Omental fat pad (tissue), 4 donors: ENCODE results near the gene ITGA2B. TPM values are rescaled to one million over a fixed set of nuclear protein-coding genes. Genes with fewer than 3 reads are reported as not detected.

Experiments used
- ATAC-seq: fragments of 150-250 bp; one replicate; pipeline ENCODE4 v1.9.1; 2016; ENCODE audit warnings: mild to moderate bottlenecking, moderate library complexity; ENCODE audit not compliant: low FRiP score
- DNase-seq: peaks from one replicate; pipeline ENCODE4 v3.0.0-alpha.2; 2019; ENCODE audit warnings: low spot score
- total RNA-seq, 4 donors: library from RNA; depleted of rRNA; stranded (reverse); fragments of >200 nt; gene quantifications; one replicate each; pipeline ENCODE4 v1.1.0, GENCODE V29; 2016
- TF ChIP-seq, protein P1 (sequence below), 3 donors: fragments of 450-650 bp; IDR thresholded peaks; one replicate each; pipeline ENCODE4 v1.5.1; 2016 to 2017; ENCODE audit warnings: antibody characterized with exemption in 3 of 3, mild to moderate bottlenecking in 3 of 3, moderate library complexity in 2 of 3

ITGA2B gene
- total RNA-seq, 4 donors from 2014 or later: 0.72 to 1.6 (median 1.0) TPM

DNA sequence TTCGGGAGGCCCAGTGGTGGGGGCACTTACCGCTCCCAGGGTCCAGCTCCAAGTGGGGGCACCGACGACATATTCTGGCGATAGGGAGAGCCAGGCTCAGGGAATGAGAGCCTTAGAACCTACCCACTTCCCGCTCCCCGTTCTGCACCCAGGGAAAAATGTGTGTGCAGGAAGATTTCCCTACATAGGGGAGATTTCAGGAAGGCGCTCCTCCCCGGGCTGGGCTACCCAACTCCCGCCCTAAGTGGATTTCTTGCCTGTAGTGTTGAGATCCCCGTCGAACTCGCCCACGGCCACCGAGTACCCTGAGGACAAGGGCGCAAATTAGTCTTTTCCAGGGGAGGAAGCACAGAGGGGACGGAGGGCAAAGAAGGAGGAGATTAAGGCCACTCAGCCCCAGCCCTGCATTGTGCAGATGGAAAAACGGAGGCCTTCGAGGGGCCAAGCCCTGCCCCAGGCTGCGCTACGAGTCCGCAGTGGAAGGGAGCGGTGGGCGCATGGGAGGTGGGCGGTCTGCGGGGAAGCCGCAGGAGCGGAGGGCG, 5.1 kb downstream of the ITGA2B start:
- TF ChIP-seq, protein P1, sequence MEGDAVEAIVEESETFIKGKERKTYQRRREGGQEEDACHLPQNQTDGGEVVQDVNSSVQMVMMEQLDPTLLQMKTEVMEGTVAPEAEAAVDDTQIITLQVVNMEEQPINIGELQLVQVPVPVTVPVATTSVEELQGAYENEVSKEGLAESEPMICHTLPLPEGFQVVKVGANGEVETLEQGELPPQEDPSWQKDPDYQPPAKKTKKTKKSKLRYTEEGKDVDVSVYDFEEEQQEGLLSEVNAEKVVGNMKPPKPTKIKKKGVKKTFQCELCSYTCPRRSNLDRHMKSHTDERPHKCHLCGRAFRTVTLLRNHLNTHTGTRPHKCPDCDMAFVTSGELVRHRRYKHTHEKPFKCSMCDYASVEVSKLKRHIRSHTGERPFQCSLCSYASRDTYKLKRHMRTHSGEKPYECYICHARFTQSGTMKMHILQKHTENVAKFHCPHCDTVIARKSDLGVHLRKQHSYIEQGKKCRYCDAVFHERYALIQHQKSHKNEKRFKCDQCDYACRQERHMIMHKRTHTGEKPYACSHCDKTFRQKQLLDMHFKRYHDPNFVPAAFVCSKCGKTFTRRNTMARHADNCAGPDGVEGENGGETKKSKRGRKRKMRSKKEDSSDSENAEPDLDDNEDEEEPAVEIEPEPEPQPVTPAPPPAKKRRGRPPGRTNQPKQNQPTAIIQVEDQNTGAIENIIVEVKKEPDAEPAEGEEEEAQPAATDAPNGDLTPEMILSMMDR (IDR thresholded peaks at IDR 0.05): no peak
- ATAC-seq: no peak
- no peak for DNase-seq

DNA sequence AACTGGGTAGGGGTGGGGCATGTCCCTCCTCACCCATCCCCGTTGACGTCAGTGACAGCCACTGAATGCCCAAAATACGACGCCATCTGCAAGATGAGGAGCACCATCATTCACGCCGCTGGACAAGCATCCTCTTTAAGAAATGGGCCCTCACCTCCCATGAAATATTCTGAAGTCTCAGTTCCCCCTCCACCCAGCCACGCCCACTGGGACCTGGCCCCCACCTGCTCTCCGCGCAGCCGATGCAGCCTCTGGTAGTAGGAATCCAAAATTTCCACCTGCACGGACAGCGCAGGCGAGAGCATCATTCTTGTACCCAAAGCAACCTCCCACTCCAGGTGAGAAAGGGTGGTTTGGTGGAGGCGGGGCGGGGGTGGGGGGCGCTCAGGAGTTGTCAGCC, 5.6 kb downstream of the ITGA2B start:
- DNase-seq: no peak
- TF ChIP-seq, protein P1 (IDR thresholded peaks at IDR 0.05): no peak
- no peak for ATAC-seq

- ATAC-seq (no peak), DNase-seq (no peak)
- TF ChIP-seq, protein P1 (IDR thresholded peaks at IDR 0.05): no peak
Observed at GRCh38 chr17:44383363-44383762, 6.1 kb downstream of the ITGA2B start.

DNA sequence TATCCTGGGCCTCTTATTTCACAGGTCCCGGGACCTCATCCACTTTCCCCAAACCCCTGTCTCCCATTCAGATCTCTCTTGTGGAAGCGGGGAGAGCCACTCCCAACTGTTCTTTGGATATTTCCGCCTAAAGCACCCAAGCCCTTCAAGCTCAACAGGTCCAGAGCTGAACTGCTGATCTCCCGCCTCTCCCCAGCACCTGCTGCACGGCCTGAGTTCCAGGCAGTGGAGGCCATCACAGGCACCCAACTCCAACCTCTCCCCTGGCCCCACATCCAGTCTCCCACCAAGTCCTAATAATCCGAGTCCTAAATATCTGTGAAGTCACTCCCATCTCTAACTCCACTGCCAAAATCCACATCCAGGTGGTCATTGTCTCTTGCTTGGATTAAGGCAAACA, 6.5 kb downstream of the ITGA2B start:
- DNase-seq (no peak), ATAC-seq (no peak)
- TF ChIP-seq, protein P1 (IDR thresholded peaks at IDR 0.05): no peak

DNA sequence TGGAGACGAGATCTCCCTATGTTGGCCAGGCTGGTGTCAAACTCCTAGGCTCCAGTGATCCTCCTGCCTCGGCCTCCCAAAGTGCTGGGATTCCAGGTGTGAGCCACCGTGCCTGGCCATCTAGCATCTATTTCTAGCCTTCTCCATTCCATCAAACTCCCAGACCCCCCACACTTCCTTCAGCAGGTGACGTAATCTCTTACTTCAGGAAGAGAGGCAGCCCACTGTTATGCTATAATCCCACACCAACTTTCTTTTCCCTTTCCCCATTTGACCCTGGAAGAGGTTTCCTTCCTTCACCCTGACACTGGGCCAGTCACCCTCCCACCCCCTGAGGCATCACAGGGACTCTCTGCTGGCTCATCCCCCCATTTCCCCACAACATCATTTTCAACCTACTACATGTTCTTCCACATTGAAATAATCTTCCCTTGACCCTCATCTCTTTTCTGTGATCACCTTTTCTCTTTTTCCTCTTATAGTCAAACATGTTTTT, 7.6 kb downstream of the ITGA2B start:
- no peak for DNase-seq
- no peak for ATAC-seq
- TF ChIP-seq, protein P1 (IDR thresholded peaks at IDR 0.05): no peak

GRCh38 chr17:44380767-44381166, 8.7 kb downstream of the ITGA2B start:
- DNase-seq (no peak), ATAC-seq (no peak)
- TF ChIP-seq, protein P1 (IDR thresholded peaks at IDR 0.05): no peak

- DNase-seq (no peak), ATAC-seq (no peak)
- TF ChIP-seq, protein P1 (IDR thresholded peaks at IDR 0.05): no peak
Observed at GRCh38 chr17:44379887-44380286, 9.6 kb downstream of the ITGA2B start.
